Measurements from ENCODE around the gene RAI1. TPM values are rescaled to one million over a fixed set of nuclear protein-coding genes. Genes with fewer than 3 reads are reported as not detected.

The RAI1 gene
- total RNA-seq, 1 donor from 2014 or later = 46.2 TPM

DNA sequence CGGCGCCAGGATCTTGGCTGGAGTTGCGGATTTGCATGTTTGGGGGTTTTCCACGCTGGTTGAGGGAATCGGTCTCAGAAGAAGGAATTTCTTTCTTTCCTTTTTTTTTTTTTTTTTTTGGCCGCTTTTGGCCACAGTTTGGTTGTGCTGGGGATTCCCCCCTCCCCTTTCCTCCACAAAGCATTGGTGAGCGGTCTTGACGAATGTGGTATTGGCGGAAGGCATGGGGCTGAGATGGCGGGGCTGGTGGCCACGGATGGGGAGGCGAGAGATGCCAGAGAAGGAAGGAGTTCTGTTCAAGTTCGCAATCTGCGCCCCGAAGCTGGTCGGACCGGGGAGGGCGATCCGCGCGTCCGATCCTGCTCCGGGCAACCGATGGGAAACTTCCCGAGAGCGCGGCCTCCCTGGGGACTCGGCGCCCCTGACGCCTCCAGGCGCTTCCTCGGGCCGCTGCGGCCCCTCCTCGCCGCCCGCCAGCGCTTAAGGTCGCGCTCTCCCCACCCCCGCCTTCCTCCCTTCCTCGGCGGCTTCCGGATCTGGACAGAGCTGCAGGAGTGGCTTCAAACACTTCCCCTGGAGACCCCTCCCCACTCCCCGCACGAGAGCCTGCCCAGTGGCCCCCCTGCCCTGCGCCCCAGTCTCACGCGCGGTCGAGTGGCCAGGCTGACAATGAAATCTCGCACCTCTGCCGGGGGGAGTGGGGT, 43.2 kb downstream of the RAI1 start:
- TF ChIP-seq CTCF (IDR thresholded peaks at IDR 0.05; ENCODE audit: unreplicated experiment) = no peak
- Mint-ChIP-seq H3K9me3 (ENCODE audit: unreplicated experiment) (no peaks in the 10 kb centered on the region), H3K4me1 (ENCODE audit: unreplicated experiment) (peaks cover 50% of the 10 kb centered on the region), H3K27ac (ENCODE audit: unreplicated experiment) (peak overlapping the region; percentile 64), H3K27me3 (ENCODE audit: unreplicated experiment) (peaks cover 26% of the 10 kb centered on the region), H3K4me3 (ENCODE audit: unreplicated experiment) (peak overlapping the region; percentile 91), H3K36me3 (ENCODE audit: low read depth, unreplicated experiment) (peaks cover 24% of the 10 kb centered on the region)
- peak; percentile 76 for DNase-seq (ENCODE audit: low spot score)

DNA sequence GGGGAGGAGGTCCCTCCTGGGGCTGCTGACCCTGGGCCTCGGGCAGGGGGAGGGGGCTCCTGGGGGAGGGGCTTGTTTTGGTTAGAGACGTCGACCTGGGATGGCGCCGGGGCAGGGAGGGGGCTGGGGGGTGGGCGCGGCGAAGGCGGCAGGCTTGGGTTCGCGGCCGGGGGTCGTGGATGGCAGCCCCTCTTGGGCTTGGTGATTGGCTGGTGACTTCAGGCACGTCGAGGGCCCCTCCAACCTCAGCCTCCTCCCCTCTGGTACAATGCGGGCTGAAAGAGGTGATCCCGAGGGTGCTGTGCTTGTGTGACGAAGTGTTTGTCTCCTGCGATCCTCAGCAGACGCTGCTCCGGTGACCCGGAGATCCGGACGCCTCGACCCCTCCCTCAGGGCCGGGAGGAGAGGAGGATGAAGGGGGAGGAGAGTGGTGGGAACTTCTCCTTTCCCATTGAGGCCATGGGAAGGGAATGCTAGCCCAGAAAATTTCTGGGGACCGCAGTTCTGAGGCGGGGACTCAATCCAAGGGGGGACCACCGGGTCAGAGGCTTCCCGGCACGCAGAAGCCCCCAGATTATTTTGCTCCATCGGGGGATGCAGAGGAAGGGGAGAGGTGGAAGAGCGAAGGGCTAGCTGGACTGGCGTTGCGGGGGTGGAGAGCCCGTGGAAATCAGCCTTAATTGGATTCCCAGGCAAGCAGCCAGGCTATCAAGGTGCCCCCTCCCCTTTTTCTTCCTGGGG, 43.9 kb downstream of the RAI1 start:
- peak overlapping the region; percentile 88 for H3K27ac Mint-ChIP-seq (ENCODE audit: unreplicated experiment)
- peaks cover 27% of the 10 kb centered on the region for H3K27me3 Mint-ChIP-seq (ENCODE audit: unreplicated experiment)
- H3K4me3 Mint-ChIP-seq (ENCODE audit: unreplicated experiment) = peak overlapping the region; percentile 89
- H3K4me1 Mint-ChIP-seq (ENCODE audit: unreplicated experiment) = peaks cover 54% of the 10 kb centered on the region
- DNase-seq (ENCODE audit: low spot score) = peak; percentile 33
- TF ChIP-seq CTCF (IDR thresholded peaks at IDR 0.05; ENCODE audit: unreplicated experiment) = no peak
- no peaks in the 10 kb centered on the region for H3K9me3 Mint-ChIP-seq (ENCODE audit: unreplicated experiment)
- peaks cover 21% of the 10 kb centered on the region for H3K36me3 Mint-ChIP-seq (ENCODE audit: low read depth, unreplicated experiment)

DNA sequence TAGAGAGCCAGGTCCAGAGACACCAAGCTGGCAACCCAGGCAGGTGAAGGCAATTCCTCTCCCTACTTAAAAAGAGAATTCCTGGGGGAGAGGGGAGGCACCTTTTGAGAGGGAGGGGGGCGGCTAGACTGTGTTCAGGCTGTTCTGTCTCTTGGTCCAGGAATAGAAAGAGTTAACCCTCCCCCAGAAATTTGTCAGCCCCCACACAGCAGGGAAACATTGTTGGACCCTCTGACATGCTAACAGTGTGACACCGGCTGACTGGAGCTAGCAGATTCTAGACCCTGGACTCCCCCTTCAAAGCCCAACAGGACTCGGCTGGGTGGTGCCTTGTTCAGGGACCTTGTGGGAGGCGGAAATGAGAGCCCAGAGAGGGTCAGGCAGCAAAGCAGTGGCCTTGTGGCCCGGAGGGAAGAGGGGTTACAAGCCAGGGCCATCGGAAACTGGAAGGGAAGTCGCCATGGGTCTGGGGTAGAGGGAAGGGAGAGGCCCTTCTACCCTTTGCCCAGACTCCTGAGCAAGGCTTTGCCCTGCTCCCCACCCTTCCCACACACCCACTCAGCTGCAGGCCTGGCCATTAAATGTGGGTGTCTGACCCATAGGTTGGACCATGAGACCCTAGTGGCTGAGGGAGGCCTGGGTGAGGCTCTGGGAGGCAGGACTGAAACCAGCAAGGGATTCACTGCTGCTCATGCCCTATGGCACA, 44.6 kb downstream of the RAI1 start:
- peak overlapping the region; percentile 88 for H3K27ac Mint-ChIP-seq (ENCODE audit: unreplicated experiment)
- peaks cover 27% of the 10 kb centered on the region for H3K27me3 Mint-ChIP-seq (ENCODE audit: unreplicated experiment)
- no peak for TF ChIP-seq CTCF (IDR thresholded peaks at IDR 0.05; ENCODE audit: unreplicated experiment)
- H3K4me3 Mint-ChIP-seq (ENCODE audit: unreplicated experiment) = peak overlapping the region; percentile 56
- DNase-seq (ENCODE audit: low spot score) = no peak
- peaks cover 54% of the 10 kb centered on the region for H3K4me1 Mint-ChIP-seq (ENCODE audit: unreplicated experiment)
- peaks cover 21% of the 10 kb centered on the region for H3K36me3 Mint-ChIP-seq (ENCODE audit: low read depth, unreplicated experiment)
- no peaks in the 10 kb centered on the region for H3K9me3 Mint-ChIP-seq (ENCODE audit: unreplicated experiment)

DNA sequence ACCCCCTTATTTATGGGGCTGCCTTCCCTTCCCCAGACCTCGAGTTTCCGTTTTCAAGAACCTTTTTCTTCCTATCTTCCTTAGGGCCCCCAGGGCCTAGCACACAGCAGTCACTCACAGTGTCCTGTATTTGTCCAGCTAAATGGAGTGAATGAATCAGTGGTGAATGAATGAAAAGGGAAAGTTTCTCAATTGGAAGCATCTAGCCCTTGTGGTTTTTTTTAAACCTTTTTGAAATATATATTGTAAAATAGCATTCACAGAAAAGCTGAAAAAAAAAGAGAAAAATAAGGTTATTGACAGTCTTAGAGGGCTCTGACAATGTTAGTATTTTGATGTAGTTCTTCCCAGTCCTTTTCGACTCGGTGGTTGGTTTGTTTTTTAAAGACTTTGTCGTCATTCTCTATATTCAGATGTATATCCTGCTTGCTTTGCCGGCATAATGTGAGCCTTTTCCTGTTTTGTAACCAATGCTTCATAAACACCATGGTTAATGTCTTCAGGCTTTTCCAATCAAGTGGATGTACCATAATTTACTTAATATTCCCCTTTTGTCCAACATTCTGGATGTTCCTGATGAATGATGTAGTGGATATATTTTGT, 45.3 kb downstream of the RAI1 start:
- TF ChIP-seq CTCF (IDR thresholded peaks at IDR 0.05; ENCODE audit: unreplicated experiment) = no peak
- H3K4me1 Mint-ChIP-seq (ENCODE audit: unreplicated experiment) = peaks cover 49% of the 10 kb centered on the region
- H3K27ac Mint-ChIP-seq (ENCODE audit: unreplicated experiment) = peak overlapping the region; percentile 88
- DNase-seq (ENCODE audit: low spot score) = no peak
- peak overlapping the region; percentile 85 for H3K4me3 Mint-ChIP-seq (ENCODE audit: unreplicated experiment)
- H3K9me3 Mint-ChIP-seq (ENCODE audit: unreplicated experiment) = no peaks in the 10 kb centered on the region
- peaks cover 21% of the 10 kb centered on the region for H3K27me3 Mint-ChIP-seq (ENCODE audit: unreplicated experiment)
- H3K36me3 Mint-ChIP-seq (ENCODE audit: low read depth, unreplicated experiment) = peaks cover 16% of the 10 kb centered on the region

Data from endothelial cell (in vitro differentiated cells).